ENCODE results near the gene APMAP. TPM values are rescaled to one million over a fixed set of nuclear protein-coding genes. Genes with fewer than 3 reads are reported as not detected.

Gene APMAP
- total and polyA plus RNA-seq, 4 donors = 40.8 to 87.0 (median 62.9) TPM

- ATAC-seq (ENCODE audit: insufficient read depth, low FRiP score) = no peak
These were observed 6.3 kb upstream of the APMAP start for GRCh38 chr20:24998631-24999445.

GRCh38 chr20:24998121-24998520, 5.6 kb upstream of the APMAP start:
- H3K36me3 ChIP-seq (ENCODE audit: control insufficient read depth in 4 of 4, insufficient read depth in 4 of 4, low read length in 4 of 4) = peaks cover 0 to 4% (median 0%) of the 10 kb centered on the region in 4 donors
- peak overlapping the region in 1 of 2 donors; percentile 80 for H3K27ac ChIP-seq (ENCODE audit: low read depth in 1 of 2, low read length in 1 of 2)
- H3K4me1 ChIP-seq (ENCODE audit: control insufficient read depth in 5 of 5, insufficient read depth in 5 of 5, low read length in 5 of 5) = peaks cover 6 to 9% (median 9%) of the 10 kb centered on the region in 5 donors
- 57 to 66% methylated on average over 3 of the region's 3 CpGs for WGBS, 2 donors
- no peak overlapping the region for H3K4me3 ChIP-seq
- no peak for ATAC-seq (ENCODE audit: insufficient read depth, low FRiP score)
- DNase-seq = no peak
- H3K9ac ChIP-seq (ENCODE audit: insufficient read depth in 1 of 2, low read length in 2 of 2) = no peak overlapping the region
- H3K9me3 ChIP-seq (ENCODE audit: control insufficient read depth in 4 of 4, insufficient read depth in 3 of 4, low read length in 3 of 4) = peaks cover 0 to 3% (median 0%) of the 10 kb centered on the region in 4 donors
- no peak for TF ChIP-seq CTCF (IDR thresholded peaks at IDR 0.05; ENCODE audit: control extremely low read depth, extremely low read depth)
- H3K27me3 ChIP-seq (ENCODE audit: control insufficient read depth in 3 of 3, insufficient read depth in 3 of 3, low read length in 2 of 3) = no peaks in the 10 kb centered on the region

More at GRCh38 chr20:24998631-24999445, 6.3 kb upstream of the APMAP start:
- Histone ChIP-seq H3K4me3 (no peak overlapping the region), H3K4me1 (ENCODE audit: control insufficient read depth in 5 of 5, insufficient read depth in 5 of 5, low read length in 5 of 5) (peaks cover 5 to 7% (median 6%) of the 10 kb centered on the region in 5 donors), H3K9me3 (ENCODE audit: control insufficient read depth in 4 of 4, insufficient read depth in 3 of 4, low read length in 3 of 4) (peaks cover 0 to 3% (median 0%) of the 10 kb centered on the region in 4 donors), H3K27ac (ENCODE audit: low read depth in 1 of 2, low read length in 1 of 2) (peak overlapping the region in 1 of 2 donors; percentile 80), H3K27me3 (ENCODE audit: control insufficient read depth in 3 of 3, insufficient read depth in 3 of 3, low read length in 2 of 3) (no peaks in the 10 kb centered on the region), H3K9ac (ENCODE audit: insufficient read depth in 1 of 2, low read length in 2 of 2) (no peak overlapping the region), H3K36me3 (ENCODE audit: control insufficient read depth in 4 of 4, insufficient read depth in 4 of 4, low read length in 4 of 4) (peaks cover 0 to 4% (median 0%) of the 10 kb centered on the region in 4 donors)
- 80 to 83% methylated on average over 12 of the region's 12 CpGs for WGBS, 2 donors
- TF ChIP-seq CTCF (IDR thresholded peaks at IDR 0.05; ENCODE audit: control extremely low read depth, extremely low read depth) = no peak
- DNase-seq = peak in 1 of 3 donors; percentile 8

- no peak overlapping the region for H3K9ac ChIP-seq (ENCODE audit: insufficient read depth in 1 of 2, low read length in 2 of 2)
- H3K4me3 ChIP-seq = no peak overlapping the region
- DNase-seq = peak in 1 of 3 donors; percentile 8
- WGBS, 2 donors = 72 to 73% methylated on average over 9 of the region's 9 CpGs
- peak overlapping the region in 1 of 2 donors; percentile 27 for H3K27ac ChIP-seq (ENCODE audit: low read depth in 1 of 2, low read length in 1 of 2)
- peaks cover 6 to 14% (median 9%) of the 10 kb centered on the region in 5 donors for H3K4me1 ChIP-seq (ENCODE audit: control insufficient read depth in 5 of 5, insufficient read depth in 5 of 5, low read length in 5 of 5)
- H3K36me3 ChIP-seq (ENCODE audit: control insufficient read depth in 4 of 4, insufficient read depth in 4 of 4, low read length in 4 of 4) = no peaks in the 10 kb centered on the region
- no peak for ATAC-seq (ENCODE audit: insufficient read depth, low FRiP score)
- H3K9me3 ChIP-seq (ENCODE audit: control insufficient read depth in 4 of 4, insufficient read depth in 3 of 4, low read length in 3 of 4) = no peaks in the 10 kb centered on the region
- no peaks in the 10 kb centered on the region for H3K27me3 ChIP-seq (ENCODE audit: control insufficient read depth in 3 of 3, insufficient read depth in 3 of 3, low read length in 2 of 3)
- no peak for TF ChIP-seq CTCF (IDR thresholded peaks at IDR 0.05; ENCODE audit: control extremely low read depth, extremely low read depth)
These were observed 4.2 kb upstream of the APMAP start for GRCh38 chr20:24996449-24997377.

Data from lung (tissue), 12 donors.